ENCODE data around the gene JADE3.

GRCh38 chrX:46984705-46985104 is 72.5 kb downstream of the JADE3 start:
- no peak for TF ChIP-seq EZH2phosphoT487 (IDR thresholded peaks at IDR 0.05; ENCODE audit: low read depth, severe bottlenecking, unreplicated experiment)
- no peak for TF ChIP-seq CTCF (IDR thresholded peaks at IDR 0.05; ENCODE audit: poor library complexity)
